OCI-LY3 (cell line): ENCODE measurements around the gene ADGRG1.

Experiments used
- H2AFZ ChIP-seq: fragments of 200-600, 300-600 bp; shearing (Covaris generic); 2 replicates; pipeline ENCODE4 v1.6.0; 2014; ENCODE audit warnings: antibody characterized with exemption, low read depth, low read length
- H3K27ac ChIP-seq: fragments of 200-600, 300-600 bp; sonication (generic); 2 replicates; pipeline ENCODE4 v1.5.1; 2014; ENCODE audit warnings: mild to moderate bottlenecking, low read length, moderate library complexity, mixed read lengths
- H3K27me3 ChIP-seq: fragments of 200-600, 300-600 bp; sonication (generic); 2 replicates; pipeline ENCODE4 v1.6.1; 2014; ENCODE audit warnings: low read depth, low read length, mixed read lengths
- H3K36me3 ChIP-seq: fragments of 200-600, 300-600 bp; sonication (generic); replicated peaks from 2 replicates; pipeline ENCODE3; 2014; ENCODE audit warnings: low read depth, low read length, mixed read lengths
- H3K4me1 ChIP-seq: fragments of 300-600, 200-600 bp; sonication (generic); 2 replicates; pipeline ENCODE4 v1.6.1; 2014; ENCODE audit warnings: low read length, mixed read lengths
- H3K4me2 ChIP-seq: fragments of 200-600, 300-600 bp; sonication (generic); 2 replicates; pipeline ENCODE4 v1.6.1; 2014; ENCODE audit warnings: low read length, mixed read lengths
- H3K4me3 ChIP-seq: fragments of 300-600, 200-600 bp; sonication (generic); 2 replicates; pipeline ENCODE4 v1.5.1; 2014; ENCODE audit warnings: antibody characterized with exemption, mild to moderate bottlenecking, low read length, moderate library complexity
- H3K79me2 ChIP-seq: fragments of 300-600, 200-600 bp; shearing (Covaris generic); 2 replicates; pipeline ENCODE4 v1.6.1; 2014; ENCODE audit warnings: mild to moderate bottlenecking, low read length, mixed read lengths
- H3K9ac ChIP-seq: fragments of 300-600, 200-600 bp; shearing (Covaris generic); 2 replicates; pipeline ENCODE4 v1.6.0; 2014; ENCODE audit warnings: mild to moderate bottlenecking, low read length, moderate library complexity
- H3K9me3 ChIP-seq: fragments of 200-600, 300-600 bp; shearing (Covaris generic); 2 replicates; pipeline ENCODE4 v1.6.1; 2014; ENCODE audit warnings: low read length, mixed read lengths; ENCODE audit not compliant: insufficient read depth
- H4K20me1 ChIP-seq: fragments of 200-600, 300-600 bp; sonication (generic); 2 replicates; pipeline ENCODE4 v1.6.1; 2016; ENCODE audit warnings: low read length, mixed read lengths; ENCODE audit not compliant: insufficient read depth
- CTCF ChIP-seq: fragments of 200-600, 300-600 bp; sonication (generic); IDR thresholded peaks from 2 replicates; pipeline ENCODE4 v1.5.1; 2014; ENCODE audit warnings: antibody characterized with exemption, low read length, low read depth
- EZH2phosphoT487 ChIP-seq: fragments of 200-600 bp; shearing (Covaris generic); IDR thresholded peaks from 2 replicates; pipeline ENCODE4 v1.6.1; 2018; ENCODE audit warnings: antibody characterized with exemption, mixed run types, low read depth

The ADGRG1 gene

GRCh38 chr16:57618296-57619132, 9.9 kb upstream of the ADGRG1 start:
- TF ChIP-seq CTCF (no peak), EZH2phosphoT487 (no peak)
- H3K27me3 ChIP-seq, result peaks cover 16% of the 10 kb centered on the region
- H3K9me3 ChIP-seq, result no peaks in the 10 kb centered on the region
- no peak overlapping the region for H3K9ac ChIP-seq
- no peak overlapping the region for H2AFZ ChIP-seq
- H3K4me2 ChIP-seq, result no peak overlapping the region
- H3K36me3 ChIP-seq, result no peaks in the 10 kb centered on the region
- H3K27ac ChIP-seq, result no peak overlapping the region
- no peaks in the 10 kb centered on the region; the same call in 1 of the 2 replicates for H4K20me1 ChIP-seq
- no peaks in the 10 kb centered on the region for H3K4me1 ChIP-seq
- no peak overlapping the region for H3K4me3 ChIP-seq
- H3K79me2 ChIP-seq, result no peaks in the 10 kb centered on the region

GRCh38 chr16:57619133-57619605, 9.3 kb upstream of the ADGRG1 start:
- H3K9ac ChIP-seq, result no peak overlapping the region
- no peaks in the 10 kb centered on the region for H3K79me2 ChIP-seq
- TF ChIP-seq CTCF, result no peak
- TF ChIP-seq EZH2phosphoT487, result no peak
- no peak overlapping the region for H3K27ac ChIP-seq
- H3K9me3 ChIP-seq, result no peaks in the 10 kb centered on the region
- H3K27me3 ChIP-seq, result peaks cover 17% of the 10 kb centered on the region
- no peak overlapping the region for H3K4me2 ChIP-seq
- H3K4me1 ChIP-seq, result no peaks in the 10 kb centered on the region
- no peaks in the 10 kb centered on the region for H3K36me3 ChIP-seq
- H4K20me1 ChIP-seq, result no peaks in the 10 kb centered on the region; the same call in 1 of the 2 replicates
- H2AFZ ChIP-seq, result no peak overlapping the region
- no peak overlapping the region for H3K4me3 ChIP-seq

- Histone ChIP-seq H3K36me3 (no peaks in the 10 kb centered on the region), H3K79me2 (no peaks in the 10 kb centered on the region), H3K27ac (no peak overlapping the region), H3K27me3 (peaks cover 23% of the 10 kb centered on the region), H3K9ac (no peak overlapping the region), H4K20me1 (no peaks in the 10 kb centered on the region; the same call in 1 of the 2 replicates), H2AFZ (no peak overlapping the region), H3K4me2 (no peak overlapping the region), H3K4me3 (no peak overlapping the region), H3K9me3 (no peaks in the 10 kb centered on the region), H3K4me1 (no peaks in the 10 kb centered on the region)
- TF ChIP-seq CTCF (no peak), EZH2phosphoT487 (no peak)
Observed at GRCh38 chr16:57619606-57620334, 8.7 kb upstream of the ADGRG1 start.
